ENCODE measurements around the gene GSTM3.

DNA sequence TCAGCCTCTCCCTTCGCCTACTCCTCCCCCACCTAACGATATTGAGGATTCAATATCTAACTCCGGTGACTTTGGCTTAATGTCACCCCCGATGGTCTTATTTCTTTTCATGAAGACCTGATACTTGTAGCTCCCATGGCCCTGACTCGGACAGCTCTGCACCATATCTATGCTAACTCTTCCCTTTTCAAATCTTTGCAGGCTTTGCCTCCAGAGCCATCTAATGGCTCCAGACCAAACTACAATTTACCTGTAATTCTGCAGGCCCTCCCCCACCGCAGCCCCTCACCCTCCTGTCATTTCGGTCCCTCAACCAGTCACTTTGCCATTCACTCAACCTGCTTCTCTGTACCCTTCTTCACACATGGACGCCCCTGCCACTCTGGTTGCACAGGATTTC lies 36.7 kb downstream of the GSTM3 start:
- TF ChIP-seq SP1 (IDR thresholded peaks at IDR 0.05) (no peak), SP1 (CRISPR knock-in tag; IDR thresholded peaks at IDR 0.05) (no peak), ELF3 (CRISPR knock-in tag; IDR thresholded peaks at IDR 0.05) (no peak), MATR3 (CRISPR knock-in tag; IDR thresholded peaks at IDR 0.05) (no peak), ZBTB20 (CRISPR knock-in tag; IDR thresholded peaks at IDR 0.05; ENCODE audit: borderline replicate concordance, low read depth) (no peak), KAT7 (CRISPR knock-in tag; IDR thresholded peaks at IDR 0.05; ENCODE audit: borderline replicate concordance) (no peak), CBX2 (IDR thresholded peaks at IDR 0.05; ENCODE audit: low read depth, low read length) (no peak), CBX2 (CRISPR knock-in tag; IDR thresholded peaks at IDR 0.05; ENCODE audit: low read depth) (no peak)
- TF ChIP-seq, protein P1, sequence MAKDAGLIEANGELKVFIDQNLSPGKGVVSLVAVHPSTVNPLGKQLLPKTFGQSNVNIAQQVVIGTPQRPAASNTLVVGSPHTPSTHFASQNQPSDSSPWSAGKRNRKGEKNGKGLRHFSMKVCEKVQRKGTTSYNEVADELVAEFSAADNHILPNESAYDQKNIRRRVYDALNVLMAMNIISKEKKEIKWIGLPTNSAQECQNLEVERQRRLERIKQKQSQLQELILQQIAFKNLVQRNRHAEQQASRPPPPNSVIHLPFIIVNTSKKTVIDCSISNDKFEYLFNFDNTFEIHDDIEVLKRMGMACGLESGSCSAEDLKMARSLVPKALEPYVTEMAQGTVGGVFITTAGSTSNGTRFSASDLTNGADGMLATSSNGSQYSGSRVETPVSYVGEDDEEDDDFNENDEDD (CRISPR knock-in tag; IDR thresholded peaks at IDR 0.05; ENCODE audit: borderline replicate concordance) = no peak
- TF ChIP-seq, protein P2, sequence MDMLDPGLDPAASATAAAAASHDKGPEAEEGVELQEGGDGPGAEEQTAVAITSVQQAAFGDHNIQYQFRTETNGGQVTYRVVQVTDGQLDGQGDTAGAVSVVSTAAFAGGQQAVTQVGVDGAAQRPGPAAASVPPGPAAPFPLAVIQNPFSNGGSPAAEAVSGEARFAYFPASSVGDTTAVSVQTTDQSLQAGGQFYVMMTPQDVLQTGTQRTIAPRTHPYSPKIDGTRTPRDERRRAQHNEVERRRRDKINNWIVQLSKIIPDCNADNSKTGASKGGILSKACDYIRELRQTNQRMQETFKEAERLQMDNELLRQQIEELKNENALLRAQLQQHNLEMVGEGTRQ (IDR thresholded peaks at IDR 0.05; ENCODE audit: low read depth, low read length) = no peak
- TF ChIP-seq, protein P2 (CRISPR knock-in tag; IDR thresholded peaks at IDR 0.05; ENCODE audit: borderline replicate concordance) = no peak
- TF ChIP-seq, protein P3, sequence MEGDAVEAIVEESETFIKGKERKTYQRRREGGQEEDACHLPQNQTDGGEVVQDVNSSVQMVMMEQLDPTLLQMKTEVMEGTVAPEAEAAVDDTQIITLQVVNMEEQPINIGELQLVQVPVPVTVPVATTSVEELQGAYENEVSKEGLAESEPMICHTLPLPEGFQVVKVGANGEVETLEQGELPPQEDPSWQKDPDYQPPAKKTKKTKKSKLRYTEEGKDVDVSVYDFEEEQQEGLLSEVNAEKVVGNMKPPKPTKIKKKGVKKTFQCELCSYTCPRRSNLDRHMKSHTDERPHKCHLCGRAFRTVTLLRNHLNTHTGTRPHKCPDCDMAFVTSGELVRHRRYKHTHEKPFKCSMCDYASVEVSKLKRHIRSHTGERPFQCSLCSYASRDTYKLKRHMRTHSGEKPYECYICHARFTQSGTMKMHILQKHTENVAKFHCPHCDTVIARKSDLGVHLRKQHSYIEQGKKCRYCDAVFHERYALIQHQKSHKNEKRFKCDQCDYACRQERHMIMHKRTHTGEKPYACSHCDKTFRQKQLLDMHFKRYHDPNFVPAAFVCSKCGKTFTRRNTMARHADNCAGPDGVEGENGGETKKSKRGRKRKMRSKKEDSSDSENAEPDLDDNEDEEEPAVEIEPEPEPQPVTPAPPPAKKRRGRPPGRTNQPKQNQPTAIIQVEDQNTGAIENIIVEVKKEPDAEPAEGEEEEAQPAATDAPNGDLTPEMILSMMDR (CRISPR knock-in tag; IDR thresholded peaks at IDR 0.05) = peak; percentile 66

Data from HepG2 (cell line).